Left forelimb (tissue), 1 donor: ENCODE data around the gene CDH7.

Experiments used
- DNase-seq: peaks from one replicate; pipeline ENCODE4 v3.0.0-alpha.2; 2018; ENCODE audit warnings: low spot score

Gene CDH7

DNA sequence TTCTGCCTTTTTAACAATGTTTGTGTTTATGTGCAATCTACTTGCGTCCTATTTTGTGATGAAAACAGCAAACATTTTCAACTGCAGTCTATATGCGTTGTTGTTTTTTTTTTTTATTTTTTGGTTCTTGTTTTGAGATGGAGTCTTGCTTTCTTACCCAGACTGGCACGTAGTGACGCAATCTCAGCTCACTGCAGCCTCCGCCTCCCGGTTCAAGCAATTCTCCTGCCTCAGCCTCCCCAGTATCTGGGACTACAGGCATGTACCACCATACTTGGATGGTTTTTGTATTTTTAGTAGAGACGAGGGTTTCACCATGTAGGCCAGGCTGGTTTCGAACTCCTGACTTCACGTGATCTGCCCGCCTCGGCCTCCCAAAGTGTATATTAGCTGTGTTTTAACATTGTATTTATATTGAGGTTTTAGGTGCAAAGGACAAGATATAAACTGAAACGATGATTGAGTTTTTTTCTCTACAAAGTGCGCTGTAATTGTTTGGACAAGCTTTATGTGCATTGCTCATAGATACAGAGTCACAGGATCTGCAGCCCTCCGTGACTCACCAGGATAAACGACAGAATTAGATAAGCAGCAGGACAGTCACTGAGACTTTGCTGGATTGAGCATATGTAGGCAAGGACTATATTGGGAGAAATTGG lies 17.4 kb downstream of the CDH7 start:
- no peak for DNase-seq

DNA sequence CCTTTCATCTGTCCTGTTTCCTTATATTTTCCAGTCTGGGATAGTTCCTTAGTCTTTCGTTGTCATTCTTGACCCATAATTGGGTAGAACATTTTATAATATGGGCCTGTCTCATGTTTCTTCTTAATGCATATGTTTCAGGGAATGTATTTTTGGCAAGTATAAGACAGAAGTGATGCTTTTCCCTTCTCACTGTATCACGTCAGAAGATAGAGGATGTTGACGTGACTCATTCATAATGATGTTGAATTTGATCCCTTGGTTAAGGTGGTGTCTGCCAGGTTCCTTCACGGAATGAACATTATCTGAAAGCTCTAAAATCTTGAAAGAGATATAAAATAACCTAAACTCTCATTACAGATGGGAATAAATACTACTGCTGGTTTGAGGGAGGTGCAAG lies 18.8 kb downstream of the CDH7 start:
- no peak for DNase-seq

DNA sequence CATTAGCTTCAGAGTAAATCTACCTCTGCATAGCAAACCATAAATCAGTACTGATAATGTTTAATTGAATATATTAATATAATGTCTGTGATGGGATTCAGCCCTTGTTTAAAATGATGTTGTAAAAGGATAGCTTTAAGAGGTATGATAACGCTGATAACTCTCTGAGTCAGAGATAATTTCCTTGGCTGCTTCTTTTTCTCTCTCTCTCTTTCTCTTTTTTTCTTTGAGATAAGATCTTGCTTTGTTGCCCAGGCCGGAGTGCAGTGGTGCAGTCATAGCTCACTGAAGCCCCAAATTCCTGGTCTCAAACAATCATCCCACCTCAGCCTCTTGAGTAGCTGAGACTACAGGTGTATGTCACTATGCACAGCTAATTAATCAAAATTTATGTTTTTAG lies 35.7 kb downstream of the CDH7 start:
- no peak for DNase-seq

DNA sequence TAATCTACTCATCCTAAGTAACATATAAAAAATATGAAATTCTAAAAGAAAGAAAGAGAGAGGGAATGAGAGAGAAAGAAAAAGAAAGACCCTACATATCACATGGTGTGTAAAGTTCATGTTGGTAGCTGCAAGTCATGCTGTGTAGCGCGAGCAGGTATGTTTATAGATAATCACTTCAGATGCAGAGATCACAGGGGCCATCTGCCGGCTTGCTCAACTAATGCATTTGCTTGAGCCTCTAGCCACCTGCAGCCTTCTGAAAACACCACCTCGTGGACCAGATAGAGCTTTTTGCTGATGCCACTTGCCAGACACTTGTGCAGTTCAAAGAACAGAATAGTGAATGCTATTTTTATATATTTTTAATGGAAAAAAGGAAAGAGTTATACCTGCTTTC lies 37.6 kb downstream of the CDH7 start:
- no peak for DNase-seq

DNA sequence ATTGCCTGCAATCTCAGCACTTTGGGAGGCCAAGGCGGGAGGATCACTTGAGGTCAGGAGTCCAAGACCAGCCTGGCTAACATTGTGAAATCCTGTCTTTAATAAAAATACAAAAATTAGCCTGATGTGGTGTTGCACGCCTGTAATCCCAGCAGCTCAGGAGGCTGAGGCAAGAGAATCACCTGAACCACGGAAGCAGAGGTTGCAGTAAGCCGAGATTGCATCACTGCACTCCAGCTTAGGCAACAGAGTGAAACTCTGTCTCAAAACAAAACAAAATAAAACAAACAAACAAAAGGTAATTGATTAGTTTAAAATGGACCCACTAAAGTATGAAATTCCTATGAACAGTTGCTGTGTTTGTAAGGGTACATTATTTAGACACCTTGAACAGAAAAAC lies 39.8 kb downstream of the CDH7 start:
- DNase-seq, result no peak

DNA sequence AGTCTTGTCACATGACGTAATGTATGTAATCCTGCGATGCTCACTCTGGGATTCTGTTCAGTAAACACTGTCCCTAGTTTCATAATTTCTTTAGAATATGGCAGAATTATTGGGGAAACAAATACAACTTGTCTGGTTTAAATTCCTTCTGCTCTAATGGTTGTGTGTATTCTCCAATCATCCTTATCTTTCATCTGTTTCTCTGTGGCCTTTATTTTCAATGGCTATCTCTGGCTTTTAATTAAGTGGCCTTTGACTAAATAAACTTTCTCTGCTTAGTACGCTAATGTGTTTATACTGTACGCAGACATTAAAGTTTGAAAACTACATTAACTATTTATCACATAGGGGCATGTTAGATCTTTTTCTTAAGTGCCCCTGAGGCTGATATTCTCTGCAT lies 40.9 kb downstream of the CDH7 start:
- no peak for DNase-seq

DNA sequence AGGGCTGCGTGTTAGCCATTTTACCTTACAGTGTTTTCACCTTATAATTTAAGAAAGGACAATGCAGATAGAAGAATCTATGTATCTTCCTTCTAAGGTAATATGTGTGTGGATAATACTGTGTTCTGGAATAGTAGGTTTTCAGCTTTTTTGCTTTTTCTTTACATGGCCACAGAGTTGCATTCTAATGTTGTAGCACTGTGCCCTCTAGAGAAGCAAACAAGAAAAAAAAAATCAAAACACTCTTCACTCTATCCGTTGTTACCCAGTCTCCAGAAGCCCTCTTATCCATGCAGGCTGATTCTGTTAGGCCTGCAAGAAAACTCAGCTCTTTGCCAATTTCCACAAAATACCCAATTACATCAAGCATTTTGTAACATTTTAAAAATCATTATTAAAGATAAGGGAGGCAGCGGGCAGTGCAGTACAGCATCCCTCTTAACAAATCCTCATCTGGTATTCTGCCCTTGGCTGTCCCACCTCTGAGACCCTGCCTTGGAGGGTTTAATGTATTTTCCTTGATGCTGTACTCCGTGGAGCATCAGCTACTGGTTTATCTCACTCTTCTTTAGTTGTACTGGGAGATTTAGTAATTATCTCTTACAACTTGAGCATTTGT lies 41.8 kb downstream of the CDH7 start:
- DNase-seq, result no peak

DNA sequence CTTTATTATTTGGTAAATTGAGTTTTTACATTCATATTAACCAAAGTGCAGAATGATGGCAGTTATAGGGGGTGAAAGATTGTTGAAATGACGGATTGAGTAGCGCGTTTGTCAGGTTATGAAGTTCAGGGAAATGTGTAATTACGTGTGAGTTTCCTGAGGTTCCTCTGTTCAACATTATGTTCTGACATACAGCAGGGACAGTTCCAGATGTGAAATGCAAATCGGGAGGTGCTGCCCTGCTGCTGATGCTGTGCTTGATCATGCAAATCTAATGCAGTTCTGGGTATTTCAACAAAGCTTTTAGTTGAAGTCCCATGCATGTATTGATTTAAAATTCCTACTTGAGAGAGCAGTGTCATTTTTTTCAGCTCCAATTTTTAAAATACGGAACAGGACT lies 57.9 kb downstream of the CDH7 start:
- no peak for DNase-seq

DNA sequence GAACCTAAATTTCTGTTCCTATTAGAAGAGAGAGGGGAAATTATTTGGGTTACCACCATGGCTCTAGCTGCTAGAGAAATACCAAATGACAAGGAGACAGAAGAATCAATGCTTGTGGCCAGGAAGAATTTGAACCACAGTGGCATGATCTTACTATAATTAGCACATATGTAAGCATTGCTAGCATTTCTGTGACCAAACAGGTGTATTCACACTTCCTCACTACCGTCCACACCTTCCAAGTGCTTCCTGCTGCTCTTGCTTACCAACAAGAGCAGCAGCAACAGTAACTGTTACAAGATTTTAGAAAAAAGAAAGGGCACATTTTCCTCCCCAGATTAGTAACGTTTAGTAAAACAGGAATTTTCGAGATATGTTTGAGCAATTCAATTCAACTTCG lies 60.5 kb downstream of the CDH7 start:
- DNase-seq, result no peak

DNA sequence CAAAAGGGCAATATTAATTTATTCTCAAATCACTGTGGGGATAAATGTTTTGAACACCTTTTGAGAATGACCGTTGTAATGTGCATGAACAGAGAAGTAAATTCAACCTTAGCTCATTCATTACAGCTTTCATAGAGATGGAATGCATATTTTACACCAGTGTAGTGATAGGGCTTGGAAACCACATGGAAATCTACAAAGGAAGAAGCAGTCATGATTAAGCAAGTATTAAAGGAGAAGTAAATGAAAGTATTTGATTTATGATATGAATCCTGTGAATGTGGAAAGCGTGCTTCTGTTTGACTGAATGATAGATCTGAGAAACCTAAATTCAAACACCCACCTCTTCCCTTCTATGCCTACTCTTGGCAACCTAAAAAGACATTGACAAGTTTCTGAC lies 64.7 kb downstream of the CDH7 start:
- no peak for DNase-seq

DNA sequence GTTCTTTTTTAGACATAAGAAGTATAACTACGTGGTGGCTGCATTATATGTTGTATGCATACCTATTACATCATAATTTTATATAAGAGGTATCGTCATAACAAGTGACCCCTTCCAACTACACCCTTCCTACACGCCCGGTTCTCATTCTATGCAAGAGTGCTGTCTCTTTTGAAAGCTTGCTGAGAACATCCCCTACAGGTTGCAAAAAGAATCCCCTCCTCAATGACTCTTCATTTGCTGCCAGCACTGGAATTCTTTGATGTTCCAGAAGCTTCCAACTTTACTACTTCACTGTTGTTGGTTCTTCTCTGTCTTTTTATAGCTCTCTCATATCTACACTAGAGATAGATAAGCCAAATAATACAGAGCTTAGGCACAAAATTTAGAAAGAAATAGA lies 66.4 kb downstream of the CDH7 start:
- DNase-seq, result no peak

DNA sequence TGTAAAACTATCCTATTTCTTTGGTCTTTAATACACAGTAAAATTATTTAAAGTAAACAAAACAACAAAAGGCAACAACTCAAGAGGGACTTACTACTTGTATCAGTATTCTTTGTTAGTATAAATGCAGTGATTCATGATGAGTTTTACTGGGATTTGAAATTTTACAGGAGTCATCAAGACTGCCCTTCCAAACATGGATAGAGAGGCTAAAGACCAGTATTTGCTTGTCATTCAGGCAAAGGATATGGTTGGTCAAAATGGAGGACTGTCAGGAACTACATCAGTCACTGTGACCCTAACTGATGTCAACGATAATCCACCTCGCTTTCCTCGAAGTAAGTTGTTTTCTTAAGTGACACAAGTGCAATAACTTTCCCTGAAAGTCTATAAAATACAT lies 71.1 kb downstream of the CDH7 start:
- no peak for DNase-seq

DNA sequence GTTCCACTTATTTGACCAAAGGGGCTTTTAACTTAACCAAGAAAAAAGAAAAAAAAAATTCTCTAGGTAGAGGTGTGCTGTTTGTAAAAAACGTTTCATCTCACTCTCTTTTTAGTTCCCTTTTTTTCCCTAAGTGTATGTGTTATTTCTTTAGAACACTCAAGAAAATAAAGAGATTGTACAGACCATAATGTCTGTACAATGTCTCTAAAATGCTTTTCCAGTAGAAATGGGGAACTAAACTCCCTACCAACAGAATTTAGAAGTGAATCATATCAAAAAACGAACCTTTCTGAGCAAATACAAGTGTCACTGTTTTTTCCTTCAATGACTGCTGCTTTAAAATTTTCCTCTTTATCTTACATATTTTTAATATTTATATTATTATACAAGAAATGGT lies 72.0 kb downstream of the CDH7 start:
- no peak for DNase-seq

DNA sequence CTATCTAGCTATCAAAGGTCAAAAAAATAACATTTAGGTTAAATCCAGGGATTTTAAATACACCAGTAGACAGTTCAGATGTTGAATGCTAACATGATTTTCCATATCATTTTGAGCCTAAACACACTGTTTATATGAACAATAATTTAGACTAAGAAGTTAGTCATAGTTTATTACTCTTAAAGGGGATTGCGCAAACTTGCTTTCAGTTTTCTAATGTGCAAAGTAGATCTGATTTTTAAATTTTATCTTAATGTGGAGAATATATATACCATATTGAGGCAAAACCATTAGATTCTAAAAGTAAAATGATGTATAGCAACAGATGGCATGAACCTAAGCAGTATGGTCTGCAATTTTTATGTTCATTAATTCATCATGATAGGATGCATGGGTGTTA lies 76.6 kb downstream of the CDH7 start:
- DNase-seq, result no peak

DNA sequence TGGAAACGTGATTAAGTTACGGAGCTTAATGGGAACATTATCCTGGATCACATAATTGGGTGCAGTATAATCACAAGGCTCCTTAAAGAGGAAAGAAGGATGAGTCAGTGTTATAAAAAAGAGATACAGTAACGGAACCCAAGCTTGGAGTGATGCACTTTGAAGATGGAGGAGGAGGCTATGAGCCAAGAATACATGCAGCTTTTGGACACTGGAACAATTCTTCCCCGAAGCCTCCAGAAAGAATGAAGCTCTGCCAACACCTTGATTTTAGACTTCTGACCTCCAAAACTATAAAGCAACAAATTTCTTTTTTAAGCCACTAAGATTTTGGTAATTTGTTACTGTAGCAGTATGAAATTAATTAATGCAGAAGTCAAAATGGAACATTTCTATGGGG lies 85.1 kb downstream of the CDH7 start:
- DNase-seq, result no peak

DNA sequence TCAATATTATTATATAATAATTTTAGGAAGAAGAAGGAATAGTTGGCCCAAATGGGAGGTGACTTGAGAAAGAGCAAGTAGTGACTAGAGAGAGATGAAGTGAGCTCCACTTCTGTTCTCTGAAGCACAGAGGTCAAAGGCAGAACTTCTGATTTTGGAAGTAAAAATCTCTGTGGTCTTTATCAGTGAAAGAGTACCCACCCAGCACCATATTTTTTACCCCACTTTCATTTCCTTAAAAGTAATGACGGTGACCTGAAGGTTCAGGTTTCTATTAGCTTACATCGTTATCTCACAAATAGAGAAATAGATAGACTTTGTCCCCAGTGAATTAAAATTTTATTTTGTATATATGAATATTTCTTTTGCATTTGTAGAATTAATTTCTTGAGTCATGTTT lies 95.3 kb downstream of the CDH7 start:
- DNase-seq, result no peak

DNA sequence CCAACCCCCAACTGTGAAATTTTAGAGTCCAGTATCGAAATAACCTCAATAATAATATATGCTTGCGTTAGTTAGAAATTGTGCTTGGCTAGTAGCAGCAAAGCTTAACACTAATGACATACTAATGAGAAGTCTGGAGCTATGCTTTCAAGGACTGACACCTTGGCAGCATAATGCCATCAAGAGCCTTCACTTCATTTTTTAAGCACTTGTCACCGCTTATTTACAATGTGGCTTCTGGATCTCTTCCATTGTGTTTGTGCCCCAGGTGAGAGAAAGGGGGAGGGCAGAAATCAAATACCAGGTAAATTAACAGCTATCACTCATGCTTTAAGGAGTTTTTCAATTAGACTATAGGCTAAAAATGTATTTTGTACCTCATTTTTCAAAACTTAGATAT lies 101.5 kb downstream of the CDH7 start:
- no peak for DNase-seq

DNA sequence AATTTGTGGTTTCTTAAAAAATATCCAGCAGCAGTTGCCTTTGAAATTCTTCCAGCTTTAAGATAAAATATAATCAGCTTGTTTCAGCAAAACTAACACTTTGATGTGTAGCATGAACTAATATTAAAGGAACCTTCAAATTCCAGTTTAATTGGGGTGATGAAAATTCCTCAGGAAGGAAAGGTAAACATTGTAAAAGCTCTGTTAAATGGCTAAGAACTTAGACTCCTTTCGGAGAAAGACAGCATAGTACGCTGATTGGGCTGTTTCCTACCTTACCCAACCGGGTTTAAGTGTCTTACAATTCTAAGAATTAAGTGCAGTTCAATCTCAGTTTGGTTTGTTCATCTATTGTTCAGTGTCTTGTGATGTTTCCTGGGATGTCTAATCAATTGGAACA lies 108.3 kb downstream of the CDH7 start:
- DNase-seq, result no peak

DNA sequence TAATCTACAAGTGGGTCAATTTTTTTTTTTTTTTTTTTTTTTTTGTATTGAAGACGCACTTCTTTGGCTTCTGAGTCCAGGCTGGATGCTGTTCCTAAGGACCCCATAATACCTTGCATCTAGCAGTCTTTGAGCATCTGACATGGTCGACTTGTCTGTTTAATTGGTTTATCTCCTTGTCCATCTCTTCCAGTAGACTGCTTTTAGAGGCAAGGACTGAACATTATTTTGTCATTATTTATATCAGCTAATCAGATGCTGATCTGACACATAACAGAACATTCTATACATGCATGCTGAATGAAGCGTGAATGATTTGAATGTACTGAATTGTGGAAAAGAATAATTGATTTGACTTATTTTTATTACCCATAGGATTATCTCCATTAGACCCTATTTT lies 118.7 kb downstream of the CDH7 start:
- no peak for DNase-seq

DNA sequence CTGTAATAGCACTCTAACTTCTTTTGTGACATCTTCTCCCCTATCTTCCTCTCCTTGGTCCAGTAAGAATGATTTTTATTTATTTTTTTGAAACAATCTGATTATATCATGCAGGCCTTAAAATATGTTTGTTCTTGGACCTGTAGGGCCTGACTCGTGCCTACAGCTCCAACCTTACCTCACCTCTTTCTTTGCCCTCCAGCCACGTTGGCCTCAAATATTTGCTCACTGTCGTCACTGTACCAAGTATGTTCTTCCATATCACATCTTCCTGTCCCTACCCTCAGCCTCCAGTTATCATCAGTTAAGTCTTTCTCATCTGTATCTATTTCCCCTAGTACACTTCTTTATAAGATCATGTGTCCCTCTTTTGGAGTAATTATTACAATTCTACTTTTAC lies 125.5 kb downstream of the CDH7 start:
- no peak for DNase-seq

DNA sequence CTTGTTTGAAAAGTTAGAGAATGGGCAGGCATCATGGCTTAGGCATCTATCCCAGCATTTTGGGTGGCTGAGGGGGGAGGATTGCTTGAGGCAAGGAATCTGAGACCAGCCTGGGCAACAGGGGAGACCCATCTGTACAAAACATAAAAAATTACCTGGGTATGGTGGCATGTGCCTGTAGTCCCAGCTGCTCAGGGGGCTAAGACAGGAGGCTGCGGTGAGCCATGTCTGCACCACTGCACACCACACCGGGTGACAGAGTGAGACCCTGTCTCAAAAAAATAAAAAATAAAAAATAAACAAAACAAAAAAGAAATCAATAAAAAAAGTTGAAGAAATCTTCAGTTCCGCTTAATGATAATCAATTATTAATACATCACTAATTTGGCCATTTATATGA lies 146.5 kb downstream of the CDH7 start:
- no peak for DNase-seq

DNA sequence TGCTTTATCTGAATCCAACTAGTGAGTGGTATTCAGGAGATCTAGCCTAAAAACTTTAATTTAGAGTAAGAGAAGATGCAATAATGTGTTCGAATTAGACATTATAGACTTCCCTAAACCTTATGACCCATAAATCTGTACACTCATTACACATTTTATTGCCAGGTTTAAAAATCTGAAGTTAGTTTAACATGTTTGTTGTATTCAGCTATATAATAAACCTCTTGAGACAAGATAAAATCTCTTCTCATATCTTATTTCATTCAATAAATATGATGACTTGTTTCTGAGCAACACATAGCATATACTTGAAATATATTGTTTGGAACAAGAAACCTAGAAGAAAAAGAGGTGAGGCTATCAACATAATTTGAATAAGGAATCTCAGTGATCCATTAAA lies 150.7 kb downstream of the CDH7 start:
- DNase-seq, result no peak

DNA sequence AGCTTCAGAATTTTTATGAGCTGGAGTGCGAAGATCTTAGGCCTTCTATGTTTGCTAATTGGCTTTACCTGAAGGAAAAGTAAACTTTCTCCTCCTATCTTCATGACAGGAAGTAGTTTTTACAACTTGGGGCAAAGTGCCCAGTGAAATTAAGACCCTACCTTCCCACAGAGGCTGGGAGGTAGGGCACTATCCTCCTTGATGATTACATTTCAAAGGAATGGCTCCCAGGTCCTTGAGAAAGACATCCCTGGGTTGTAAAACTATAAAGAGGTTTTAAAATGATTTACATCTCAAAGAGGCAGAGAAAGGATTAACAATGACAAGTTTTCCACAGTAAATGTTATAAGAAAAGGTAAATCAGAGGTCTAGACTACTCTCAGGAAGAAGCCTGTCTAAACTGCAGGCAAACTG lies 155.8 kb downstream of the CDH7 start:
- DNase-seq, result no peak

DNA sequence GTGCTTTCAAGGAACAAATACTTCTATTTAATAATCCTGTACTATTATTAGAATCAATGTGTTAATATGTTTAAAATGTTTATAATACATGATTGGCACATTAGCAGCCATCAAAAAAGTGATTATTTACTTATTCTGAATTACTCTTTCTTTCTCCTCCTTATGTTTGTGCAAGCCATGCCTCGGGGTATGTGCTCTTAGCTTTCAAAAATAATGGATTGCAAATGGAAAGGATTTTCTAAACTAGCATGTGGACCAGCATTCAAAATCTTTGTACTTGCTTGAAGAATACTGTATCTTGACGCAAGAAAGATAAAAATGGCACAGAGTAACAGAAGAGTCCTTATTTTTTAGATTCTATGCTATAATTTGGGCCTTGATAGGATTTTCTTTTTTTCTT lies 156.5 kb downstream of the CDH7 start:
- no peak for DNase-seq

DNA sequence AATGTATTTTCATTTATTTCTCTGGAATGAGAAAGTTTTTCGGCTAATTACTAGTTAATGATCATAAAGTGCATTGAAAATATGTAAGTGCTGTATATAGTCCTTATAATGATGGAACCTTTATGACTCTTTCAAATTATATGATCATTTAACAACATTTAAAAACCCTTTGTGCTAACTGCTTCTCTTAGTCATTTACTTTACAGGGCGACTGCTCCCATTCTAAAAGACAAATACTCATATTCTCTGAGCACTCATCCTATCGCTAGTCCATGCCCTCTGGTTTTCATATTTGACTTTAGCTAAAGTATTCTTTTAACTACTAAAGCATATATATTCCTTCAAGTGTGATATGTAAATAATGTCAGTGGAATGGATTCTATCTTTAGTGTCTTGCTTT lies 168.2 kb downstream of the CDH7 start:
- DNase-seq, result no peak
